Mesenchymal stem cell (in vitro differentiated cells and primary cell): ENCODE measurements around the gene ZNF160.
A peak's percentile ranks its signal among the peaks of the same experiment; 100 is the strongest.

Experiments used
- DNase-seq: peaks from one replicate; pipeline ENCODE4 v3.0.0-alpha.2; 2013
- H2AFZ ChIP-seq: one replicate; pipeline ENCODE4 v1.6.1; 2013; ENCODE audit warnings: low read depth, mild to moderate bottlenecking, control low read depth, inconsistent platforms, low read length, moderate library complexity
- H2AK5ac ChIP-seq: 2 replicates; pipeline ENCODE4 v1.6.1; 2013; ENCODE audit warnings: low read length, moderate library complexity, mild to moderate bottlenecking, inconsistent platforms; ENCODE audit not compliant: severe bottlenecking
- H2BK120ac ChIP-seq: one replicate; pipeline ENCODE4 v1.6.1; 2013; ENCODE audit warnings: low read depth, mild to moderate bottlenecking, inconsistent platforms, low read length, moderate library complexity
- H2BK12ac ChIP-seq, 2 experiments: one replicate each; pipeline ENCODE4 v1.6.1; 2013; ENCODE audit warnings: inconsistent platforms in 2 of 2, low read length in 2 of 2, mild to moderate bottlenecking in 2 of 2, moderate library complexity in 2 of 2, control low read depth in 1 of 2
- H2BK15ac ChIP-seq: one replicate; pipeline ENCODE4 v1.6.1; 2013; ENCODE audit warnings: mild to moderate bottlenecking, low read depth, inconsistent platforms; ENCODE audit not compliant: poor library complexity, severe bottlenecking
- H2BK5ac ChIP-seq: 2 replicates; pipeline ENCODE4 v1.6.1; 2013; ENCODE audit warnings: low read depth, mild to moderate bottlenecking, low read length, control low read depth, inconsistent platforms; ENCODE audit not compliant: poor library complexity, severe bottlenecking
- H3K14ac ChIP-seq, 2 experiments: one replicate each; pipeline ENCODE4 v1.6.1; 2013; ENCODE audit warnings: inconsistent platforms in 2 of 2, low read length in 2 of 2, control low read depth in 1 of 2, mild to moderate bottlenecking in 1 of 2, moderate library complexity in 1 of 2
- H3K18ac ChIP-seq, 2 experiments: one replicate each; pipeline ENCODE4 v1.6.1; 2013; ENCODE audit warnings: inconsistent platforms in 2 of 2, low read length in 2 of 2, control low read depth in 1 of 2, low read depth in 1 of 2, mild to moderate bottlenecking in 1 of 2
- H3K23ac ChIP-seq, 2 experiments: one replicate each; pipeline ENCODE4 v1.6.1; 2013; ENCODE audit warnings: inconsistent platforms in 2 of 2, low read length in 2 of 2, mild to moderate bottlenecking in 2 of 2, moderate library complexity in 2 of 2, control low read depth in 1 of 2
- H3K27ac ChIP-seq: 2 replicates; pipeline ENCODE4 v1.5.1; 2013; ENCODE audit warnings: mild to moderate bottlenecking, moderate library complexity, low read length, control low read depth, inconsistent platforms; ENCODE audit not compliant: poor library complexity, severe bottlenecking
- H3K27me3 ChIP-seq, 2 experiments: 2 replicates each; pipeline versions ENCODE4 v1.6.1 to v1.7.0; 2013; ENCODE audit warnings: low read length in 2 of 2, mild to moderate bottlenecking in 2 of 2, moderate library complexity in 2 of 2, control low read depth in 1 of 2, inconsistent platforms in 1 of 2; ENCODE audit not compliant: control insufficient read depth in 1 of 2, insufficient read depth in 1 of 2
- H3K36me3 ChIP-seq, 2 experiments: 2 replicates each; pipeline versions ENCODE4 v1.6.1 to v1.7.0; 2013; ENCODE audit warnings: low read length in 2 of 2, control low read depth in 1 of 2, inconsistent platforms in 1 of 2, low read depth in 1 of 2, mild to moderate bottlenecking in 1 of 2; ENCODE audit not compliant: insufficient read depth in 2 of 2, control insufficient read depth in 1 of 2
- H3K4ac ChIP-seq, 2 experiments: one replicate each; pipeline ENCODE4 v1.6.1; 2013; ENCODE audit warnings: inconsistent platforms in 2 of 2, low read length in 2 of 2, mild to moderate bottlenecking in 2 of 2, moderate library complexity in 2 of 2, control low read depth in 1 of 2, low read depth in 1 of 2
- H3K4me1 ChIP-seq: 2 replicates; pipeline ENCODE4 v1.6.1; 2013; ENCODE audit warnings: low read depth, low read length, control low read depth; ENCODE audit not compliant: control insufficient read depth, insufficient read depth
- H3K4me2 ChIP-seq: 2 replicates; pipeline ENCODE4 v1.6.1; 2013; ENCODE audit warnings: low read length, mild to moderate bottlenecking, inconsistent platforms; ENCODE audit not compliant: poor library complexity, severe bottlenecking
- H3K4me3 ChIP-seq, 2 experiments: 2 replicates each; pipeline versions ENCODE4 v1.5.1 to v1.7.0; 2013; ENCODE audit warnings: low read length in 2 of 2, mild to moderate bottlenecking in 2 of 2, control low read depth in 1 of 2, low read depth in 1 of 2; ENCODE audit not compliant: insufficient read depth in 1 of 2
- H3K79me1 ChIP-seq: replicated peaks from 2 replicates; pipeline ENCODE4 v1.6.1; 2013; ENCODE audit warnings: mild to moderate bottlenecking, control low read depth, low read length, inconsistent platforms; ENCODE audit not compliant: poor library complexity, severe bottlenecking
- H3K9ac ChIP-seq: 2 replicates; pipeline ENCODE4 v1.7.0; 2013; ENCODE audit warnings: mild to moderate bottlenecking, low read length, moderate library complexity
- H3K9me3 ChIP-seq: 2 replicates; pipeline ENCODE4 v1.7.0; 2013; ENCODE audit warnings: mild to moderate bottlenecking, low read length; ENCODE audit not compliant: control insufficient read depth
- H4K8ac ChIP-seq: one replicate; pipeline ENCODE4 v1.6.1; 2013; ENCODE audit warnings: inconsistent platforms, mild to moderate bottlenecking, low read length, moderate library complexity
- H4K91ac ChIP-seq: one replicate; pipeline ENCODE4 v1.6.1; 2013; ENCODE audit warnings: mild to moderate bottlenecking, low read length, inconsistent platforms
- WGBS: methylation state at CpG from one replicate; pipeline ENCODE4 v1.1.7; 2013; ENCODE audit warnings: mixed read lengths; 5-methylcytosine and 5-hydroxymethylcytosine counted together

The ZNF160 gene

GRCh38 chr19:53132141-53132991, 29.1 kb upstream of the ZNF160 start, which contains the start of gene ZNF415:
Gene ZNF415, minus strand, starts transcription at chr19:53132910. Its CDS starts 10,234 bp downstream, at chr19:53122676.
- H2BK12ac ChIP-seq = no peak within 1 kb of the TSS
- H4K91ac ChIP-seq = peak within 1 kb of the TSS; percentile 46
- H3K4me3 ChIP-seq = peak within 1 kb of the TSS; percentile 52 to 78
- H3K79me1 ChIP-seq = no peaks in the 10 kb centered on the region
- H2BK15ac ChIP-seq = no peak within 1 kb of the TSS
- H3K27ac ChIP-seq = no peak within 1 kb of the TSS
- H3K4me1 ChIP-seq = peaks cover 7% of the 10 kb centered on the region
- peak; percentile 60 for DNase-seq
- H2BK5ac ChIP-seq = no peak within 1 kb of the TSS
- H2AFZ ChIP-seq = peak within 1 kb of the TSS; percentile 29
- H3K9me3 ChIP-seq = peaks cover 11% of the 10 kb centered on the region
- no peak within 1 kb of the TSS for H3K4ac ChIP-seq
- no peaks in the 10 kb centered on the region for H3K27me3 ChIP-seq
- H2AK5ac ChIP-seq = no peak within 1 kb of the TSS
- H3K23ac ChIP-seq = no peak within 1 kb of the TSS
- 3% methylated on average over 51 of the region's 51 CpGs for WGBS
- H3K4me2 ChIP-seq = peak within 1 kb of the TSS; percentile 67
- H3K18ac ChIP-seq = peak within 1 kb of the TSS; percentile 24 to 50
- H3K14ac ChIP-seq = no peak within 1 kb of the TSS
- no peaks in the 10 kb centered on the region for H3K36me3 ChIP-seq
- peak within 1 kb of the TSS; percentile 85 for H3K9ac ChIP-seq
- H2BK120ac ChIP-seq = peak within 1 kb of the TSS; percentile 43
- H4K8ac ChIP-seq = peak within 1 kb of the TSS; percentile 84

GRCh38 chr19:53131727-53132126, 28.5 kb upstream of the ZNF160 start:
- H3K4me3 ChIP-seq = peak overlapping the region in 1 of 2 experiments; percentile 78
- H3K27ac ChIP-seq = no peak overlapping the region
- H2BK120ac ChIP-seq = no peak overlapping the region
- no peak overlapping the region for H3K14ac ChIP-seq
- H2BK12ac ChIP-seq = no peak overlapping the region
- H2AK5ac ChIP-seq = no peak overlapping the region
- no peaks in the 10 kb centered on the region for H3K79me1 ChIP-seq
- H3K9ac ChIP-seq = peak overlapping the region; percentile 85
- no peak overlapping the region for H2AFZ ChIP-seq
- 58% methylated on average over 6 of the region's 6 CpGs for WGBS
- no peak overlapping the region for H2BK5ac ChIP-seq
- peaks cover 7% of the 10 kb centered on the region for H3K4me1 ChIP-seq
- H4K91ac ChIP-seq = no peak overlapping the region
- no peak overlapping the region for H3K4me2 ChIP-seq
- H3K23ac ChIP-seq = no peak overlapping the region
- no peak for DNase-seq
- H3K27me3 ChIP-seq = no peaks in the 10 kb centered on the region
- no peak overlapping the region for H2BK15ac ChIP-seq
- H3K9me3 ChIP-seq = peaks cover 5% of the 10 kb centered on the region
- no peak overlapping the region for H4K8ac ChIP-seq
- no peak overlapping the region for H3K4ac ChIP-seq
- no peaks in the 10 kb centered on the region for H3K36me3 ChIP-seq
- H3K18ac ChIP-seq = no peak overlapping the region

GRCh38 chr19:53131085-53131590, 27.9 kb upstream of the ZNF160 start:
- H4K8ac ChIP-seq = no peak overlapping the region

GRCh38 chr19:53130506-53130905, 27.3 kb upstream of the ZNF160 start:
- no peak overlapping the region for H3K27ac ChIP-seq
- no peak overlapping the region for H3K4ac ChIP-seq
- no peaks in the 10 kb centered on the region for H3K27me3 ChIP-seq
- DNase-seq = no peak
- WGBS = 88% methylated on average over 7 of the region's 7 CpGs
- H2AK5ac ChIP-seq = no peak overlapping the region
- H3K9ac ChIP-seq = no peak overlapping the region
- H2BK120ac ChIP-seq = no peak overlapping the region
- no peaks in the 10 kb centered on the region for H3K9me3 ChIP-seq
- H2BK5ac ChIP-seq = no peak overlapping the region
- H4K8ac ChIP-seq = no peak overlapping the region
- H3K14ac ChIP-seq = no peak overlapping the region
- peaks cover 7% of the 10 kb centered on the region for H3K4me1 ChIP-seq
- no peak overlapping the region for H2BK15ac ChIP-seq
- H3K18ac ChIP-seq = no peak overlapping the region
- H3K23ac ChIP-seq = no peak overlapping the region
- H3K79me1 ChIP-seq = peaks cover 2% of the 10 kb centered on the region
- no peak overlapping the region for H2AFZ ChIP-seq
- no peak overlapping the region for H4K91ac ChIP-seq
- H3K4me3 ChIP-seq = no peak overlapping the region
- no peaks in the 10 kb centered on the region for H3K36me3 ChIP-seq
- no peak overlapping the region for H3K4me2 ChIP-seq
- H2BK12ac ChIP-seq = no peak overlapping the region

More at GRCh38 chr19:53131085-53131590, 27.9 kb upstream of the ZNF160 start:
- Histone ChIP-seq H3K27ac (no peak overlapping the region), H3K79me1 (peaks cover 2% of the 10 kb centered on the region), H3K18ac (no peak overlapping the region), H2AFZ (no peak overlapping the region), H2BK15ac (no peak overlapping the region), H2BK120ac (no peak overlapping the region), H3K27me3 (no peaks in the 10 kb centered on the region), H3K4me3 (peak overlapping the region in 1 of 2 experiments; percentile 78), H3K4ac (no peak overlapping the region), H3K23ac (no peak overlapping the region), H2BK5ac (no peak overlapping the region), H3K9me3 (no peaks in the 10 kb centered on the region), H4K91ac (no peak overlapping the region), H3K4me1 (peaks cover 7% of the 10 kb centered on the region), H3K9ac (peak overlapping the region; percentile 85), H2BK12ac (no peak overlapping the region), H3K14ac (no peak overlapping the region), H3K4me2 (no peak overlapping the region), H3K36me3 (no peaks in the 10 kb centered on the region), H2AK5ac (no peak overlapping the region)
- 74% methylated on average over 4 of the region's 4 CpGs for WGBS
- DNase-seq = no peak
